ENCODE results near the gene ARHGAP1. TPM values are rescaled to one million over a fixed set of nuclear protein-coding genes. Genes with fewer than 3 reads are reported as not detected.

ARHGAP1 gene
- polyA plus RNA-seq, 3 donors = 31.6 to 59.3 (median 44.1) TPM

GRCh38 chr11:46667043-46667481, 33.4 kb downstream of the ARHGAP1 start:
- Histone ChIP-seq H2AFZ (ENCODE audit: insufficient read depth, low read depth, low read length, poor library complexity, severe bottlenecking) (no peak overlapping the region), H3K36me3 (replicated peaks in 1 of 2; ENCODE audit: control insufficient read depth in 1 of 2, insufficient read depth in 2 of 2, low read length in 2 of 2) (peaks cover 72 to 77% of the 10 kb centered on the region in 2 donors), H3K79me2 (ENCODE audit: insufficient read depth, low read length) (peaks cover 42% of the 10 kb centered on the region), H3K27ac (ENCODE audit: low read depth in 1 of 2, low read length in 2 of 2) (peak overlapping the region in 1 of 2 donors; percentile 28), H3K4me2 (replicated peaks; ENCODE audit: extremely low read depth, low read length, poor library complexity, severe bottlenecking) (no peak overlapping the region), H3K27me3 (ENCODE audit: control insufficient read depth in 2 of 2, insufficient read depth in 2 of 2, low read length in 2 of 2) (no peaks in the 10 kb centered on the region), H3K4me3 (replicated peaks in 1 of 3; ENCODE audit: low read depth in 2 of 3, low read length in 3 of 3) (no peak overlapping the region), H3K4me1 (ENCODE audit: control insufficient read depth in 1 of 2, insufficient read depth in 2 of 2, low read length in 2 of 2) (peaks cover 25 to 27% of the 10 kb centered on the region in 2 donors), H4K20me1 (ENCODE audit: insufficient read depth, low read length) (peaks cover 5% of the 10 kb centered on the region), H3K9ac (ENCODE audit: insufficient read depth, low read length, poor library complexity, severe bottlenecking) (no peak overlapping the region), H3K9me3 (replicated peaks in 1 of 2; ENCODE audit: control insufficient read depth in 1 of 2, insufficient read depth in 1 of 2, low read length in 2 of 2) (no peaks in the 10 kb centered on the region)
- TF ChIP-seq CTCF (IDR thresholded peaks at IDR 0.05) = no peak
- H3K4me3 Mint-ChIP-seq = no peak overlapping the region
- intact Hi-C loops (cut with micrococcal nuclease) = no loop called here
- peaks cover 75 to 88% of the 10 kb centered on the region in 2 donors for H3K36me3 Mint-ChIP-seq
- 92% methylated on average over 1 of the region's 2 CpGs for WGBS (ENCODE audit: insufficient coverage)
- peaks cover 28% of the 10 kb centered on the region for H3K4me1 Mint-ChIP-seq
- no peaks in the 10 kb centered on the region for H3K9me3 Mint-ChIP-seq
- peak overlapping the region in 3 of 7 donors; percentile 51 to 70 (median 56) for H3K27ac Mint-ChIP-seq
- no peak for DNase-seq
- H3K27me3 Mint-ChIP-seq (ENCODE audit: low read depth in 3 of 3) = no peaks in the 10 kb centered on the region

- Histone ChIP-seq H3K79me2 (ENCODE audit: insufficient read depth, low read length) (peaks cover 40% of the 10 kb centered on the region), H3K4me2 (replicated peaks; ENCODE audit: extremely low read depth, low read length, poor library complexity, severe bottlenecking) (no peak overlapping the region), H3K9ac (ENCODE audit: insufficient read depth, low read length, poor library complexity, severe bottlenecking) (no peak overlapping the region), H3K27me3 (ENCODE audit: control insufficient read depth in 2 of 2, insufficient read depth in 2 of 2, low read length in 2 of 2) (no peaks in the 10 kb centered on the region), H4K20me1 (ENCODE audit: insufficient read depth, low read length) (peaks cover 5% of the 10 kb centered on the region), H3K27ac (ENCODE audit: low read depth in 1 of 2, low read length in 2 of 2) (peak overlapping the region in 1 of 2 donors; percentile 28), H3K9me3 (replicated peaks in 1 of 2; ENCODE audit: control insufficient read depth in 1 of 2, insufficient read depth in 1 of 2, low read length in 2 of 2) (no peaks in the 10 kb centered on the region), H3K36me3 (replicated peaks in 1 of 2; ENCODE audit: control insufficient read depth in 1 of 2, insufficient read depth in 2 of 2, low read length in 2 of 2) (peaks cover 72 to 83% of the 10 kb centered on the region in 2 donors), H3K4me1 (ENCODE audit: control insufficient read depth in 1 of 2, insufficient read depth in 2 of 2, low read length in 2 of 2) (peaks cover 19 to 22% of the 10 kb centered on the region in 2 donors), H3K4me3 (replicated peaks in 1 of 3; ENCODE audit: low read depth in 2 of 3, low read length in 3 of 3) (no peak overlapping the region), H2AFZ (ENCODE audit: insufficient read depth, low read depth, low read length, poor library complexity, severe bottlenecking) (no peak overlapping the region)
- no peaks in the 10 kb centered on the region for H3K27me3 Mint-ChIP-seq (ENCODE audit: low read depth in 3 of 3)
- no peak overlapping the region for H3K4me3 Mint-ChIP-seq
- no peaks in the 10 kb centered on the region for H3K9me3 Mint-ChIP-seq
- intact Hi-C loops (cut with micrococcal nuclease) = no loop called here
- peaks cover 22% of the 10 kb centered on the region for H3K4me1 Mint-ChIP-seq
- no peak for DNase-seq
- H3K27ac Mint-ChIP-seq = peak overlapping the region in 3 of 7 donors; percentile 9 to 44 (median 29)
- WGBS (ENCODE audit: insufficient coverage) = 90% methylated on average over 2 of the region's 5 CpGs
- no peak for TF ChIP-seq CTCF (IDR thresholded peaks at IDR 0.05)
- H3K36me3 Mint-ChIP-seq = peaks cover 75 to 88% of the 10 kb centered on the region in 2 donors
Observed at GRCh38 chr11:46666516-46666915, 33.9 kb downstream of the ARHGAP1 start.
